Esophagus muscularis mucosa (tissue), 4 donors: Measurements from ENCODE around the gene TMEM135. TPM values are rescaled to one million over a fixed set of nuclear protein-coding genes. Genes with fewer than 3 reads are reported as not detected.
"Not testable (repeated sequence)": the region's sequence is repeated elsewhere in the genome, so short reads cannot be mapped to it uniquely, and the experiment has no call there.

Source experiments
- DNase-seq: peaks from one replicate; pipeline ENCODE4 v3.0.0-alpha.2; 2017; ENCODE audit errors: extremely low spot score
- H3K27ac ChIP-seq, 4 donors: fragments of 200-600 bp; sonication (generic); replicated peaks in 1 of 4; 1 replicate in 3 of 4; 2 replicates in 1 of 4; pipeline ENCODE4 v1.5.1; 2016 to 2019; ENCODE audit warnings: mild to moderate bottlenecking in 1 of 4
- H3K27me3 ChIP-seq, 4 donors: fragments of 200-600 bp; sonication (generic); one replicate each; pipeline versions ENCODE4 v1.5.1 to v1.6.0; 2016 to 2019
- H3K36me3 ChIP-seq, 4 donors: fragments of 200-600 bp; sonication (generic); one replicate each; pipeline ENCODE4 v1.5.1; 2016 to 2019
- H3K4me1 ChIP-seq, 4 donors: fragments of 200-600 bp; sonication (generic); one replicate each; pipeline ENCODE4 v1.5.1; 2016 to 2019
- H3K4me3 ChIP-seq, 4 donors: fragments of 200-600 bp; sonication (generic); 1 replicate in 2 of 4; 2 replicates in 2 of 4; pipeline ENCODE4 v1.5.1; 2016 to 2019; ENCODE audit warnings: mild to moderate bottlenecking in 4 of 4, moderate library complexity in 1 of 4
- H3K9me3 ChIP-seq, 4 donors: fragments of 200-600 bp; sonication (generic); 1 replicate in 3 of 4; 2 replicates in 1 of 4; pipeline ENCODE4 v1.5.1; 2016 to 2019
- EP300 ChIP-seq: sonication (generic); formaldehyde crosslinking; IDR thresholded peaks from one replicate; pipeline ENCODE4 v1.6.1; 2017; ENCODE audit warnings: antibody characterized with exemption
- POLR2A ChIP-seq: fragments of 450-650 bp; IDR thresholded peaks from one replicate; pipeline ENCODE4 v1.6.1; 2017; ENCODE audit warnings: antibody characterized with exemption, moderate library complexity, mild to moderate bottlenecking, low read depth
- POLR2AphosphoS5 ChIP-seq, 2 donors: sonication (generic); formaldehyde crosslinking; IDR thresholded peaks; one replicate each; pipeline ENCODE4 v1.6.1; 2017; ENCODE audit warnings: antibody characterized with exemption in 2 of 2
- WGBS: methylation state at CpG from one replicate; pipeline ENCODE4 v1.1.5; 2018; 5-methylcytosine and 5-hydroxymethylcytosine counted together
- intact Hi-C: fragments of 100-400 bp; cut with DNase I; formaldehyde crosslinking; loops from one replicate; pipeline ENCODE4 v1.15.1; 2023
- total RNA-seq, 4 donors: library from RNA; depleted of rRNA; stranded (reverse); fragments of >200 nt; gene quantifications; one replicate each; pipeline versions ENCODE4 v1.1.0 to v1.2.1, GENCODE V29; 2016
- TF ChIP-seq, protein P1 (sequence below), 3 experiments: fragments of 200-600 bp in 2 of 3; fragments of 450-650 bp in 1 of 3; sonication (generic) in 2 of 3; IDR thresholded peaks; one replicate each; pipeline ENCODE4 v1.5.1; 2017 to 2019; ENCODE audit warnings: antibody characterized with exemption in 3 of 3, mild to moderate bottlenecking in 2 of 3, moderate library complexity in 1 of 3

TMEM135 gene
- total RNA-seq, 4 donors from 2014 or later, result 11.6 to 19.5 (median 14.9) TPM

DNA sequence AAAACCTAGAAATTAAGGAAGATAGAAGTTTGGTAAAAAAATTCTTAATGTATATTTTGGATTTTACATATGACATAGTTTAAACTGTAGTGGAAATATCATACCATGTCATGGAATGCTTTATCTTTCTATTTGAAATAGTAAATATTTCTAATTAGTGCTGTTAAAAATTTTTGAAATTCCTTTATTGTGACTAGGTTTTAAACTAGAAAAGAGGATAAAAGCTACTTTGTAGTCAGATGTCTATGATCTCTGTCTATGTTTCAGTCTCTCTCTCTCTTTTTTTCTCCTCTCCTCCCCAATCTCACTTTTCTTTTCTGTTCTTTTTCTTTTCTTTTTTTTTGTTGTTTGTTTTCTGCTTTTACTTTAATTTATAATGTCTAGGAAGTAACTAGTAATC, 226.2 kb downstream of the TMEM135 start:
- no peak overlapping the region for H3K4me3 ChIP-seq
- no peaks in the 10 kb centered on the region for H3K9me3 ChIP-seq
- TF ChIP-seq, protein P1, sequence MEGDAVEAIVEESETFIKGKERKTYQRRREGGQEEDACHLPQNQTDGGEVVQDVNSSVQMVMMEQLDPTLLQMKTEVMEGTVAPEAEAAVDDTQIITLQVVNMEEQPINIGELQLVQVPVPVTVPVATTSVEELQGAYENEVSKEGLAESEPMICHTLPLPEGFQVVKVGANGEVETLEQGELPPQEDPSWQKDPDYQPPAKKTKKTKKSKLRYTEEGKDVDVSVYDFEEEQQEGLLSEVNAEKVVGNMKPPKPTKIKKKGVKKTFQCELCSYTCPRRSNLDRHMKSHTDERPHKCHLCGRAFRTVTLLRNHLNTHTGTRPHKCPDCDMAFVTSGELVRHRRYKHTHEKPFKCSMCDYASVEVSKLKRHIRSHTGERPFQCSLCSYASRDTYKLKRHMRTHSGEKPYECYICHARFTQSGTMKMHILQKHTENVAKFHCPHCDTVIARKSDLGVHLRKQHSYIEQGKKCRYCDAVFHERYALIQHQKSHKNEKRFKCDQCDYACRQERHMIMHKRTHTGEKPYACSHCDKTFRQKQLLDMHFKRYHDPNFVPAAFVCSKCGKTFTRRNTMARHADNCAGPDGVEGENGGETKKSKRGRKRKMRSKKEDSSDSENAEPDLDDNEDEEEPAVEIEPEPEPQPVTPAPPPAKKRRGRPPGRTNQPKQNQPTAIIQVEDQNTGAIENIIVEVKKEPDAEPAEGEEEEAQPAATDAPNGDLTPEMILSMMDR (IDR thresholded peaks at IDR 0.05), result no peak
- TF ChIP-seq EP300 (no peak), POLR2AphosphoS5 (IDR thresholded peaks at IDR 0.05) (no peak), POLR2A (no peak)
- no peaks in the 10 kb centered on the region for H3K27me3 ChIP-seq
- H3K4me1 ChIP-seq, result peaks cover 0 to 27% (median 18%) of the 10 kb centered on the region in 4 donors
- H3K36me3 ChIP-seq, result no peaks in the 10 kb centered on the region
- no peak overlapping the region for H3K27ac ChIP-seq
- intact Hi-C loops, result loop anchor here (5.0 kb wide), 1 partner anchor 227 kb away; the partner anchor contains the start of gene TMEM135
- DNase-seq, result no peak

DNA sequence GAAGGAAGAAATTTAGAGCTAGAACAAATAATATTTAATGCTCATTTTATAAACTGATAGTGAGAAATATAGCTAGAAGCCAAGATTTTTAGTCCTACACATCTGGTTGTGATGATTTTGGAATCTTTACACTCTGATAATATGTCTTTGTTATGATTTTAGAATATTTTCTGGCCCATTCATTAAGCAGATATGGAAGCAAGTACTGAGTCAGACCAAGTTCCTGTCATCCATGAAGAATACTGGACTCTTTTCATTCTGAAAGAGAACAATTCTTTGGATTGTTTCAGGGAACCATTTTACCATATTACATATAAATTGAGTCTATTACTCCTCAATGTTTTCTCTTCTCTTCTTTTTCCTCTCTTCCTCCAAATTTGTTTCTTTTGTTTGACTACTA, 227.4 kb downstream of the TMEM135 start:
- Histone ChIP-seq H3K36me3 (no peaks in the 10 kb centered on the region), H3K9me3 (no peaks in the 10 kb centered on the region), H3K27ac (no peak overlapping the region), H3K4me1 (peaks cover 0 to 23% (median 16%) of the 10 kb centered on the region in 4 donors), H3K4me3 (no peak overlapping the region), H3K27me3 (no peaks in the 10 kb centered on the region)
- DNase-seq, result no peak
- intact Hi-C loops, result no loop called here
- TF ChIP-seq POLR2AphosphoS5 (IDR thresholded peaks at IDR 0.05), result no peak
- TF ChIP-seq, protein P1 (IDR thresholded peaks at IDR 0.05), result no peak

DNA sequence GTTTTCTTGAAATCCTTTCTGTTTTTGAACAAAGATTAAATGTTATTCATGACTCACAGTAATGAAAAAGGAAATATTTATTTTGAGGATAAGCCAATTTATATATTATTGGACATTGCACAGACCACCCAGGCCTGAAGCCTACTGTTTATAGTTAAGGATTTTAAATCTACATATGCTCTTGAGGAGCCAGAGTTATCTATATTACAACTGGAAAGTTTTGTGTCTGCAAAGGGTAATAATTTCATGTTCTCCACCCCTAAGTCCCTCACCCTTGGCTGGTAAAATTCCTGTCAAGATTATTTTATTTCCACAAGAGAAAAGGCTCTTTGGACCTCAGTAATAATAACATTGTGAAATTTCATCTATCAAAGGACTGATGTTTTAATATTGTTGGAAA, 228.2 kb downstream of the TMEM135 start:
- TF ChIP-seq, protein P1 (IDR thresholded peaks at IDR 0.05), result no peak
- TF ChIP-seq POLR2A, result no peak
- intact Hi-C loops, result no loop called here
- DNase-seq, result no peak

DNA sequence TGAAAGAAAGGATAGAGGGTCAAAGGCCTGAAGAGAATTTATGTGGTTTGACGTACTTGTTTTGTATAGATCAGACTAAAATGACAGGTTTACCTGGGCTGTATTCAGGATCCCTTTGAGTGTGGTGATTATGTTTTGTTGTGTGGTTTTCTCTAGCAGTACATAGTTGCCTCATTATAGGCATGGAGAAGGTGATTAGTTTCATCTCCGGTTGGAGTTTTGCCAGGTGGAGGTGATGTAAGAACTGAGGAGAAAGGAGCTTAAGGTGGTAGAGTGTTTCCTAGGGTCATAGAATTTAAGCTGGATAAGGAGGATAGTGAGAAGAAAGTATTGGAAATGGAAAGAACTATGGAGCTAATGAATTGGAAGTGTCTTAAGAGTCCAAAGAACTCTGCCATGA, 229.0 kb downstream of the TMEM135 start:
- intact Hi-C loops, result no loop called here
- no peak overlapping the region for H3K4me3 ChIP-seq
- no peaks in the 10 kb centered on the region for H3K27me3 ChIP-seq
- WGBS, result 96% methylated on average over 2 of the region's 2 CpGs
- DNase-seq, result no peak
- no peaks in the 10 kb centered on the region for H3K36me3 ChIP-seq
- H3K27ac ChIP-seq, result no peak overlapping the region
- H3K4me1 ChIP-seq, result peaks cover 0 to 23% (median 14%) of the 10 kb centered on the region in 4 donors
- TF ChIP-seq POLR2A (no peak), POLR2AphosphoS5 (IDR thresholded peaks at IDR 0.05) (no peak), EP300 (no peak)
- TF ChIP-seq, protein P1 (IDR thresholded peaks at IDR 0.05), result no peak
- no peaks in the 10 kb centered on the region for H3K9me3 ChIP-seq

More for the DNA sequence above, 228.2 kb downstream of the TMEM135 start:
- Histone ChIP-seq H3K4me1 (peaks cover 0 to 23% (median 14%) of the 10 kb centered on the region in 4 donors), H3K9me3 (no peaks in the 10 kb centered on the region), H3K36me3 (no peaks in the 10 kb centered on the region), H3K27me3 (no peaks in the 10 kb centered on the region), H3K4me3 (no peak overlapping the region), H3K27ac (no peak overlapping the region)

DNA sequence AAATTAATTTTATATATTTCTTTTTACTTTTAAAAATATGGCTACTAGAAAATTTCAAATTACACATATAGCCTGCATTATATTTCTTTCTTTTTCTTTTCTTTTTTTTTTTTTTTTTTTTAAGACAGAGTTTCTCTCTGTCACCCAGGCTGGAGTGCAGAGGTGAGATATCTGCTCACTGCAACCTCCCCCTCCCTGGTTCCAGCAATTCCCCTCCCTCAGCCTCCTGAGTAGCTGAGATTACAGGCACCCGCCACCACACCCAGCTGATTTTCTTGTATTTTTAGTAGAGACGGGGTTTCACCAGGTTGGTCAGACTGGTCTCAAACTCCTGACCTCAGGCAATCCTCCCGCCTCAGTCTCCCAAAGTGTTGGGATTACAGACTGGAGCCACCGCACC, 234.2 kb downstream of the TMEM135 start:
- 98% methylated on average over 4 of the region's 4 CpGs for WGBS
- H3K9me3 ChIP-seq, H3K27me3 ChIP-seq, intact Hi-C loops, DNase-seq, H3K36me3 ChIP-seq, H3K4me1 ChIP-seq, H3K27ac ChIP-seq, H3K4me3 ChIP-seq: not testable (repeated sequence)
